Measurements from ENCODE around the gene CCL22.

Gene CCL22

DNA sequence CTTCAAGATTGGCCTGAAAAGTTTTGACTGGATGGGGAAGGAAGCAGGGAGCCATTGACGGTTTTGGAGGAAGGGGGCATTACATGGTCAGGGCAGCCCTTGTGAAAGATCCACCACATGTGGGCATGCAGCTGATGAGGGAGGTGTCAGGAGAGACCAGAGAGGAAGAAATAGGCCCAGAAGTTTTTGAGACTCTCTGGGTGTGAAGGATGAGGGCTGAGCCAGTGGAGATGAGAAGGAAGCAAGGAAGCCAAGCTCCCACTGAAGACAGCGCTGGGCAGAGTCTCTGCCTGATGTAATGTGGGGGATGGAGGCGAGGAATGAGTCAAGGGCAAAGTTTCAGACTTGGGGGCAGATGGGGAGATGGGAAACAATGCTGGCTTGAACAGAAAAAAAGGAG, 46.5 kb downstream of the CCL22 start:
- H3K4me3 ChIP-seq (ENCODE audit: low read length) = no peak overlapping the region
- H3K4me2 ChIP-seq (ENCODE audit: low read length) = no peak overlapping the region
- H3K9me3 ChIP-seq (replicated peaks; ENCODE audit: low read length) = no peaks in the 10 kb centered on the region
- H3K36me3 ChIP-seq (ENCODE audit: insufficient read depth, low read length) = no peaks in the 10 kb centered on the region
- H3K27me3 ChIP-seq (ENCODE audit: control insufficient read depth, insufficient read depth, low read length) = peaks cover 51% of the 10 kb centered on the region
- H3K9ac ChIP-seq (ENCODE audit: low read depth, low read length) = no peak overlapping the region
- no peaks in the 10 kb centered on the region for H3K4me1 ChIP-seq (ENCODE audit: control insufficient read depth, insufficient read depth, low read length)

DNA sequence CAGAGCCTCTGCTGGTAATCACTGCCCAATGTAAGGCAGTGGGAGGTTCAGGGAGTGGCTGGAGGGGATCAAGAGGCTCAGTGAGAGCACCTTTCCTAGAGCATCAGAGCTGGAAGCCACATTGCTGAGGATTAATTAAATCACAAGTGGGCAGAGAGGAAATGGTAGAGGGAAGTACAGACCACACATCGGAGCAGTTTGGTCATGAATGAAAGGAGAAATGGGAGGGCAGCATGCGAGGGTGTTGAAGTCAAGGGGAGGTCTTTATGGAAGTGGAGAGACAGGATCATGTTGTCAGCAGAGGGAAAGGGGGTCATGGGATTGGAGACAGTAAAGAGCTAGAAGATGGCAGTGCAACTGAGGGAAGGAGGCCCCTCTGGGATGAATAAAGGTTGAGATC, 48.3 kb downstream of the CCL22 start:
- no peak overlapping the region for H3K4me3 ChIP-seq (ENCODE audit: low read length)
- no peaks in the 10 kb centered on the region for H3K9me3 ChIP-seq (replicated peaks; ENCODE audit: low read length)
- no peaks in the 10 kb centered on the region for H3K36me3 ChIP-seq (ENCODE audit: insufficient read depth, low read length)
- H3K9ac ChIP-seq (ENCODE audit: low read depth, low read length) = no peak overlapping the region
- peaks cover 60% of the 10 kb centered on the region for H3K27me3 ChIP-seq (ENCODE audit: control insufficient read depth, insufficient read depth, low read length)
- no peak overlapping the region for H3K4me2 ChIP-seq (ENCODE audit: low read length)
- no peaks in the 10 kb centered on the region for H3K4me1 ChIP-seq (ENCODE audit: control insufficient read depth, insufficient read depth, low read length)

DNA sequence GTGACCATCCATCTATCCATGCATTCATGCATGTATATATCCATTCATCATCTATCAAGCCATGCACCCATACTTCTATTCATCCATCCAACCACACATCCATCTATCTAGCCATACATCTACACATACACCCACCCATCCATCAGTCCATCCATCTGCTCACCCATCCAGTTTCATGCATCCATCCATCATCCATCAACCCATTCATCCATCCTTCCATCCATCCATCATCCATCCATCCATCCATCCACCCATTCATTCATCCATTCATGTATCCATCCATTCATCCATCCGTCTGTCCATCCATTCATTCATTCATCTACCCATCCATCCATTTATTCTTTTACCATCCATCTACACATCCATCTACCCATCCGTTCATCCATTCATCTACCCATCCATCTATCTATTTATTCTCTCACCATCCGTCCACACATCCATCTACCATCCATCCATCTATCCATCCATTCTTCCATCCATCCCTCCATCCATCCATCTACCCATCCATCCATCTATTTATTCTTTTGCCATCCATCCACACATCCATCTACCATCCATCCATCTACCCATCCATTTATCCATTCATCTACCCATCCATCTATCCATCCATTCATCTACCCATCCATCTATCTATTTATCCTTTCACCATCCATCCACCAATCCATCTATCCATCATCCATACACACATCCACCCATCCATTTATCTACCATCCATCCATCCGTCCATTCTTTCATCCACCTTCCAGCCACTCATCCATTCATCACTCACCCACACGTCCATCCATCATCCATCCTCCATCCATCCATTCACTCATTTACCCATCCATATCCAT, 49.2 kb downstream of the CCL22 start:
- Histone ChIP-seq H3K4me1 (ENCODE audit: control insufficient read depth, insufficient read depth, low read length) (no peaks in the 10 kb centered on the region), H3K4me3 (ENCODE audit: low read length) (no peak overlapping the region), H3K4me2 (ENCODE audit: low read length) (no peak overlapping the region), H3K27me3 (ENCODE audit: control insufficient read depth, insufficient read depth, low read length) (peaks cover 54% of the 10 kb centered on the region), H3K9me3 (replicated peaks; ENCODE audit: low read length) (no peaks in the 10 kb centered on the region), H3K36me3 (ENCODE audit: insufficient read depth, low read length) (no peaks in the 10 kb centered on the region), H3K9ac (ENCODE audit: low read depth, low read length) (no peak overlapping the region)

DNA sequence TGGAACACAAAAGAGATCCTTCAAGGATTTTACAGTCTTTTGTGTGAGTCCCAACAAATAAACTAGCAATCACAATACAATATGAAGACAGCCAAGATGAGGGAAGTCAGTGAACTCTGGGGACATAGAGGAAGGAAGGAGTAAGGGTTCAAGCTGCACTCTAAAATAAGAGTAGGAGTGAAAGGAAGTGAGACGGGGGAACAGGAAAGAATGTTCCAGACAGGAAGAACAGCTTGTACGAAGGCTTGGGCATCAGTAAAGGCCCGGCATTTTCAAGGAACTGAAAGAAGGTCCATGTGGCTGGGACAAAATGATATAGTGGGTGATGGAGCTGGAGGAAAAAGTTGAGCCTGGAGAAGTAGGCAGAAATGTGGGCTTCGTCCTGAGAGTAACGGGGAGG, 50.5 kb downstream of the CCL22 start:
- Histone ChIP-seq H3K9ac (ENCODE audit: low read depth, low read length) (no peak overlapping the region), H3K9me3 (replicated peaks; ENCODE audit: low read length) (no peaks in the 10 kb centered on the region), H3K4me2 (ENCODE audit: low read length) (no peak overlapping the region), H3K4me1 (ENCODE audit: control insufficient read depth, insufficient read depth, low read length) (no peaks in the 10 kb centered on the region), H3K36me3 (ENCODE audit: insufficient read depth, low read length) (no peaks in the 10 kb centered on the region), H3K4me3 (ENCODE audit: low read length) (no peak overlapping the region), H3K27me3 (ENCODE audit: control insufficient read depth, insufficient read depth, low read length) (peaks cover 57% of the 10 kb centered on the region)

DNA sequence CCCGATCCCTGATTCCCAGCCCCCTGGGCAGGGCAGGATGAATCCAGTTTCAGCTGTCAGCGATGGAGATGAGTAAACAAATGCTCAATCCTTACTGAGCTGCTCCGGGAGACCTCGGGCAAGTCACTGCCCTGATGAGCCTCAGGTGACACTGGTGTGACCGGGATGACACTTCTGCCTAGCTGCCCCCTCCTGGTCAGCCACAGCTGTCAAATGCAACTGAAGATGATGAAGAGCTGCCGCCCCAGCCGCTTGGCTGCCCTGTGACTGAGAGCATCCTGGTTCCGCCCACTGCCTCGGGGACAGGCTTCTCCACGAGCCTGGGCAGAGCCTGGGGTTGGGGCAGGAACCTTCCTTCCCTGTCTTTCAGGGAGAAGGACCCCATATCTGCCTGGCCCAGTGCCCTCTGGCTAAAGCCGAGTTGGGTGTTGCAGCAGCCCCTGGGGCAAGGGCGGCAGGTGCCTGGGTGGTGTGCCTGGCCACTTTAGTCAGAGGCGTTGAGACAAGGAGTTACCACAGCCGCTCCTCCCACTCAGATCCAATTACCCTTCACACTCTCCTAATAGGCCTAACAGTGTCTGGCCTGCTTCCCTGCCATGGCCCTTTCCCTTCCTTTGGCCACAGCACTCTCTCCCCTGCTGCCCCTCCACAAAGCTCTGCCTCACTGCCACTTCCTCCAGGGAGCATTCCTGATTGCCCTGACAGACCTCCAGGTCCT, 51.4 kb downstream of the CCL22 start:
- H3K4me3 ChIP-seq (ENCODE audit: low read length) = no peak overlapping the region
- no peaks in the 10 kb centered on the region for H3K9me3 ChIP-seq (replicated peaks; ENCODE audit: low read length)
- H3K9ac ChIP-seq (ENCODE audit: low read depth, low read length) = no peak overlapping the region
- no peaks in the 10 kb centered on the region for H3K36me3 ChIP-seq (ENCODE audit: insufficient read depth, low read length)
- H3K27me3 ChIP-seq (ENCODE audit: control insufficient read depth, insufficient read depth, low read length) = peaks cover 49% of the 10 kb centered on the region
- H3K4me2 ChIP-seq (ENCODE audit: low read length) = no peak overlapping the region
- no peaks in the 10 kb centered on the region for H3K4me1 ChIP-seq (ENCODE audit: control insufficient read depth, insufficient read depth, low read length)

DNA sequence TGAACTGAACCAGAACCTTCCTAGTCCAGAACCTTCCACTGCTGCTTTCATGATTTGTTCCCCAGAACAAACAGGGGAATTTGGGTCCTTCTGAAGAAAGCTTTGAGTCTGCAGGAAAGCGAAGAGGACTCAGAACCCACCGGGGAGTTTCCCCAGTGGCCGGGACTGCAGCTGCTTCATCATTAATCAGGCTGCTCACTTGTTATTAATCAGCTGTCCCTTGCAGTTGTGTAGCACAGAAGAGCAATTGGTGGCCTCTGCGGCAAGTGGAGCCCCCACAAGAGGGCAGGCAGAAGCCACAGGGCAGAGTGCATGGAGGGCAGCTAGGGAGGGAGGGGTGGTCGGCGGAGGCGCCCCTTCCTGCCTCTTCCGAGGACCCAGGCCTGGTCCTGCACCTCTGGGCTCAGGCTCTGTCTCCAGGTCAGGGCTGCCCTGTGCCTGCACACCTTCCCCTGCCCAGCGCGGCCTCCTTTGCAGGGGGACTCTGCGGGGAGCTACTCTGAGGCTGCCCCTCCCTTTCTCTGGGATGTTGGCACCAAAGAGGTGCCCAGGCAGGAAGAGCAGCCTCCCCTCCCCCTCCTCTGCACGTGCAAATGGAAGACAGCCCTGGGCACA, 52.9 kb downstream of the CCL22 start:
- Histone ChIP-seq H3K27me3 (ENCODE audit: control insufficient read depth, insufficient read depth, low read length) (peaks cover 44% of the 10 kb centered on the region), H3K4me3 (ENCODE audit: low read length) (no peak overlapping the region), H3K4me1 (ENCODE audit: control insufficient read depth, insufficient read depth, low read length) (no peaks in the 10 kb centered on the region), H3K9me3 (replicated peaks; ENCODE audit: low read length) (no peaks in the 10 kb centered on the region), H3K36me3 (ENCODE audit: insufficient read depth, low read length) (no peaks in the 10 kb centered on the region), H3K9ac (ENCODE audit: low read depth, low read length) (no peak overlapping the region), H3K4me2 (ENCODE audit: low read length) (no peak overlapping the region)

DNA sequence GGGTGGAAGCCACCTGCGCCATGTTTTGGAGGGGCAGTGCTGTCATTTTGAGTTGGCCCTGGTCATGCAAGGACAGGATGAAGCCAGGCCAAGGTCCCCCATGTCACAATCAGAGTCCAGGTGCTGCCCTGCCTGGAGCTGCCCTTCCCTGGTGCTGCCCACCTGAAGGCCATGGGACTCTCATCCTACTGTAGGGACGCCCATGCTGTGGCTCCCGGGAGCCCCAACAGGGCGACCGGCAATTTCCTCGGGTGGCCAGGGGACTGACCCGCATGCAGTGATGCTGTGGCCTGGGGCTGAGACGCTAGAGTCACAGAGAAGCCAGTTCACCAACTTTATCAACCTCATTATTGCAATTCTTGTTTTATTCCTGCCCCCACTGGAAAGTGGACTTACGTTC, 54.0 kb downstream of the CCL22 start:
- H3K4me2 ChIP-seq (ENCODE audit: low read length) = no peak overlapping the region
- H3K4me3 ChIP-seq (ENCODE audit: low read length) = no peak overlapping the region
- no peaks in the 10 kb centered on the region for H3K9me3 ChIP-seq (replicated peaks; ENCODE audit: low read length)
- peaks cover 5% of the 10 kb centered on the region for H3K4me1 ChIP-seq (ENCODE audit: control insufficient read depth, insufficient read depth, low read length)
- peaks cover 35% of the 10 kb centered on the region for H3K27me3 ChIP-seq (ENCODE audit: control insufficient read depth, insufficient read depth, low read length)
- H3K36me3 ChIP-seq (ENCODE audit: insufficient read depth, low read length) = no peaks in the 10 kb centered on the region
- H3K9ac ChIP-seq (ENCODE audit: low read depth, low read length) = no peak overlapping the region

DNA sequence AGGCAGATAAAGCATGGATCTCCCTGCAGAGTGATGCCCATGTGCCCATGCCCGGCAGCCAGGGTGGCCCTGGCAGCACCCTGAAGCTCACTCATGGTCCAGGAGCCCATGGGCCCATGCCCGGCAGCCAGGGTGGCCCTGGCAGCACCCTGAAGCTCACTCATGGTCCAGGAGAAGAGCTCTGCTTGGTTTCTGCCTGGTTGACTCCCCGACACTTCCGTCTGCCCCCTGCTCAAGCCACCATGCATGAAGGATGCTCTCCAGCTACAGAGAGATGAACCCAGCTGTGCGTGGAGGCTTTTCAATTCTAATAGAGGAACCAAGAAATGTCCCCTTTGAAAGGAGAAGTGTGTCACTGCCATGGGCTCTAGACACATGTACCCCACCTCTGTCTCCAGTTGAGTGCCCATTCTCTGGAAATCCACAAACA, 54.7 kb downstream of the CCL22 start:
- H3K36me3 ChIP-seq (ENCODE audit: insufficient read depth, low read length) = no peaks in the 10 kb centered on the region
- H3K9ac ChIP-seq (ENCODE audit: low read depth, low read length) = no peak overlapping the region
- H3K4me1 ChIP-seq (ENCODE audit: control insufficient read depth, insufficient read depth, low read length) = peaks cover 5% of the 10 kb centered on the region
- no peak overlapping the region for H3K4me2 ChIP-seq (ENCODE audit: low read length)
- H3K27me3 ChIP-seq (ENCODE audit: control insufficient read depth, insufficient read depth, low read length) = peaks cover 32% of the 10 kb centered on the region
- H3K4me3 ChIP-seq (ENCODE audit: low read length) = no peak overlapping the region
- H3K9me3 ChIP-seq (replicated peaks; ENCODE audit: low read length) = no peaks in the 10 kb centered on the region

DNA sequence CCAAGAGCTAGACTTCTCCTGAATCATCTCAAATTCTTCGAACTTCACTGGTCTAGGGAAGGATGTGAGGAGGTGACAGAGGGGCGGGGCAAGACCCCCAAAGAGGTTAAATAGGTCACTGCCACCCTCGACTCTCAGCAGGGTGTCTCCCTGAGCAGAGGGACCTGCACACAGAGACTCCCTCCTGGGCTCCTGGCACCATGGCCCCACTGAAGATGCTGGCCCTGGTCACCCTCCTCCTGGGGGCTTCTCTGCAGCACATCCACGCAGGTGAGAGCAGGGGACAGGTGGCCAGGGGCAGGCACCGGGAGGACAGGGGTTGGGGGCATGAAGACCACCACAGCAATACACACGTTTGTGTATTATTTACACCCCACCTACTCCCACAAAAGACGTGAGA, 55.1 kb downstream of the CCL22 start:
- Histone ChIP-seq H3K27me3 (ENCODE audit: control insufficient read depth, insufficient read depth, low read length) (peaks cover 32% of the 10 kb centered on the region), H3K4me2 (ENCODE audit: low read length) (no peak overlapping the region), H3K4me1 (ENCODE audit: control insufficient read depth, insufficient read depth, low read length) (peaks cover 8% of the 10 kb centered on the region), H3K9ac (ENCODE audit: low read depth, low read length) (no peak overlapping the region), H3K4me3 (ENCODE audit: low read length) (no peak overlapping the region), H3K9me3 (replicated peaks; ENCODE audit: low read length) (no peaks in the 10 kb centered on the region), H3K36me3 (ENCODE audit: insufficient read depth, low read length) (no peaks in the 10 kb centered on the region)

All from skeletal muscle satellite cell (primary cell).